Spinal cord (tissue), 10 donors: ENCODE results near the gene SLC4A1. TPM values are rescaled to one million over a fixed set of nuclear protein-coding genes. Genes with fewer than 3 reads are reported as not detected.

ENCODE experiments used
- DNase-seq, 6 donors: peaks; one replicate each; pipeline versions ENCODE4 v3.0.0 to v3.0.0-alpha.2; 2013 to 2015; ENCODE audit warnings: low spot score in 6 of 6, low read depth in 4 of 6
- H3K27ac ChIP-seq: one replicate; pipeline ENCODE4 v1.5.1; 2013; ENCODE audit warnings: low read depth, low read length, control low read depth
- H3K27me3 ChIP-seq: one replicate; pipeline ENCODE4 v1.6.1; 2013; ENCODE audit warnings: low read length; ENCODE audit not compliant: control insufficient read depth, insufficient read depth
- H3K36me3 ChIP-seq: one replicate; pipeline ENCODE4 v1.6.1; 2013; ENCODE audit warnings: low read length; ENCODE audit not compliant: control insufficient read depth, insufficient read depth
- H3K4me1 ChIP-seq: one replicate; pipeline ENCODE4 v1.6.1; 2013; ENCODE audit warnings: low read length; ENCODE audit not compliant: control insufficient read depth, insufficient read depth
- H3K4me3 ChIP-seq: one replicate; pipeline ENCODE4 v1.5.1; 2013; ENCODE audit warnings: low read depth, low read length, control low read depth
- H3K9me3 ChIP-seq: one replicate; pipeline ENCODE4 v1.6.1; 2013; ENCODE audit warnings: low read length; ENCODE audit not compliant: control insufficient read depth, insufficient read depth
- WGBS: methylation state at CpG from one replicate; pipeline ENCODE4 v1.1.5; 2013; ENCODE audit warnings: missing lambda C conversion rate; ENCODE audit not compliant: insufficient coverage; 5-methylcytosine and 5-hydroxymethylcytosine counted together
- polyA plus RNA-seq, 2 donors: library from polyadenylated mRNA; unstranded; fragments of 120-200 nt; gene quantifications; one replicate each; pipeline ENCODE4 v1.2.1, GENCODE V29; 2013; ENCODE audit not compliant: insufficient read length in 2 of 2
- total RNA-seq, 2 donors: library from RNA; depleted of rRNA in 1 of 2; stranded (reverse); fragments of 120-200 nt in 1 of 2; fragments of >200 nt in 1 of 2; gene quantifications; one replicate each; pipeline versions ENCODE4 v1.2.3 to v1.2.4, GENCODE V29; 2013 to 2014
- donor health status: healthy.

The SLC4A1 gene
- total and polyA plus RNA-seq, 4 donors: 3.9 to 34.6 (median 8.9) TPM

GRCh38 chr17:44258811-44259351 lies 9.1 kb downstream of the SLC4A1 start:
- Histone ChIP-seq H3K4me1 (no peaks in the 10 kb centered on the region), H3K27ac (no peak overlapping the region), H3K27me3 (no peaks in the 10 kb centered on the region), H3K9me3 (no peaks in the 10 kb centered on the region), H3K36me3 (no peaks in the 10 kb centered on the region), H3K4me3 (no peak overlapping the region)
- no peak for DNase-seq
- 70% methylated on average over 17 of the region's 17 CpGs for WGBS

- H3K4me1 ChIP-seq: no peaks in the 10 kb centered on the region
- no peak overlapping the region for H3K4me3 ChIP-seq
- no peaks in the 10 kb centered on the region for H3K27me3 ChIP-seq
- no peak overlapping the region for H3K27ac ChIP-seq
- WGBS: 87% methylated on average over 22 of the region's 23 CpGs
- no peak for DNase-seq
- no peaks in the 10 kb centered on the region for H3K9me3 ChIP-seq
- no peaks in the 10 kb centered on the region for H3K36me3 ChIP-seq
Observed at GRCh38 chr17:44257815-44258760, 9.8 kb downstream of the SLC4A1 start.

GRCh38 chr17:44256671-44257070 lies 11.3 kb downstream of the SLC4A1 start:
- Histone ChIP-seq H3K36me3 (no peaks in the 10 kb centered on the region), H3K27me3 (no peaks in the 10 kb centered on the region), H3K4me3 (no peak overlapping the region), H3K9me3 (no peaks in the 10 kb centered on the region), H3K27ac (no peak overlapping the region), H3K4me1 (no peaks in the 10 kb centered on the region)
- DNase-seq: no peak
- WGBS: 76% methylated on average over 2 of the region's 4 CpGs

- Histone ChIP-seq H3K4me1 (no peaks in the 10 kb centered on the region), H3K4me3 (no peak overlapping the region), H3K36me3 (no peaks in the 10 kb centered on the region), H3K27ac (no peak overlapping the region), H3K27me3 (no peaks in the 10 kb centered on the region), H3K9me3 (no peaks in the 10 kb centered on the region)
- 100% methylated on average over 1 of the region's 2 CpGs for WGBS
- DNase-seq: no peak
Observed at GRCh38 chr17:44255915-44256314, 12.0 kb downstream of the SLC4A1 start.

- Histone ChIP-seq H3K27me3 (no peaks in the 10 kb centered on the region), H3K4me3 (no peak overlapping the region), H3K36me3 (no peaks in the 10 kb centered on the region), H3K9me3 (no peaks in the 10 kb centered on the region), H3K27ac (no peak overlapping the region), H3K4me1 (no peaks in the 10 kb centered on the region)
- 68% methylated on average over 7 of the region's 10 CpGs for WGBS
- no peak for DNase-seq
Observed at GRCh38 chr17:44254361-44255095, 13.4 kb downstream of the SLC4A1 start.

GRCh38 chr17:44253006-44253405 lies 14.9 kb downstream of the SLC4A1 start:
- no peaks in the 10 kb centered on the region for H3K4me1 ChIP-seq

GRCh38 chr17:44251062-44251461 lies 16.9 kb downstream of the SLC4A1 start:
- no peak for DNase-seq

More at GRCh38 chr17:44253006-44253405, 14.9 kb downstream of the SLC4A1 start:
- DNase-seq: no peak
- Histone ChIP-seq H3K36me3 (no peaks in the 10 kb centered on the region), H3K27ac (no peak overlapping the region), H3K27me3 (no peaks in the 10 kb centered on the region), H3K4me3 (no peak overlapping the region), H3K9me3 (no peaks in the 10 kb centered on the region)
- WGBS: 83% methylated on average over 12 of the region's 14 CpGs

GRCh38 chr17:44249501-44250246 lies 18.3 kb downstream of the SLC4A1 start:
- H3K4me1 ChIP-seq: peaks cover 8% of the 10 kb centered on the region
- DNase-seq: no peak
- H3K27ac ChIP-seq: no peak overlapping the region
- H3K4me3 ChIP-seq: no peak overlapping the region
- H3K36me3 ChIP-seq: no peaks in the 10 kb centered on the region
- no peaks in the 10 kb centered on the region for H3K27me3 ChIP-seq
- WGBS: 77% methylated on average over 4 of the region's 9 CpGs
- H3K9me3 ChIP-seq: no peaks in the 10 kb centered on the region

More at GRCh38 chr17:44251062-44251461, 16.9 kb downstream of the SLC4A1 start:
- Histone ChIP-seq H3K4me1 (peaks cover 8% of the 10 kb centered on the region), H3K36me3 (no peaks in the 10 kb centered on the region), H3K4me3 (no peak overlapping the region), H3K27me3 (no peaks in the 10 kb centered on the region), H3K27ac (no peak overlapping the region), H3K9me3 (no peaks in the 10 kb centered on the region)
- WGBS: 92% methylated on average over 13 of the region's 17 CpGs
